ENCODE results near the gene PAQR4.

GRCh38 chr16:2956579-2956956 lies 12.6 kb upstream of the PAQR4 start:
- TF ChIP-seq CTCF (IDR thresholded peaks at IDR 0.05; ENCODE audit: low read length) (no peak), EZH2 (IDR thresholded peaks at IDR 0.05; ENCODE audit: borderline replicate concordance, low read length) (no peak)

Data from OCI-LY1 (cell line).